T-helper 2 cell treated with Interferon-gamma antibody and Interleukin-4, amounts not matched to agents 5 μg/mL and 100 μg/mL, for 36 hours (primary cell): ENCODE results near the gene TMEM11.

ENCODE experiments used
- DNase-seq: peaks from one replicate; pipeline ENCODE4 v3.0.0; 2021; ENCODE audit warnings: low spot score
- H3K27ac Mint-ChIP-seq: one replicate; pipeline ENCODE4 v1.8.0; 2021; ENCODE audit warnings: mild to moderate bottlenecking, mixed read lengths
- H3K27me3 Mint-ChIP-seq: one replicate; pipeline ENCODE4 v1.8.0; 2021; ENCODE audit warnings: low read depth, mixed read lengths
- H3K36me3 Mint-ChIP-seq: one replicate; pipeline ENCODE4 v1.8.0; 2021; ENCODE audit warnings: low read depth, mixed read lengths
- H3K4me1 Mint-ChIP-seq: one replicate; pipeline ENCODE4 v1.8.0; 2021; ENCODE audit warnings: low read depth, mixed read lengths
- H3K4me3 Mint-ChIP-seq: one replicate; pipeline ENCODE4 v1.8.0; 2022; ENCODE audit warnings: mild to moderate bottlenecking, moderate library complexity, mixed read lengths
- H3K9me3 Mint-ChIP-seq: one replicate; pipeline ENCODE4 v1.8.0; 2021; ENCODE audit warnings: mixed read lengths

The TMEM11 gene, protein sequence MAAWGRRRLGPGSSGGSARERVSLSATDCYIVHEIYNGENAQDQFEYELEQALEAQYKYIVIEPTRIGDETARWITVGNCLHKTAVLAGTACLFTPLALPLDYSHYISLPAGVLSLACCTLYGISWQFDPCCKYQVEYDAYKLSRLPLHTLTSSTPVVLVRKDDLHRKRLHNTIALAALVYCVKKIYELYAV

DNA sequence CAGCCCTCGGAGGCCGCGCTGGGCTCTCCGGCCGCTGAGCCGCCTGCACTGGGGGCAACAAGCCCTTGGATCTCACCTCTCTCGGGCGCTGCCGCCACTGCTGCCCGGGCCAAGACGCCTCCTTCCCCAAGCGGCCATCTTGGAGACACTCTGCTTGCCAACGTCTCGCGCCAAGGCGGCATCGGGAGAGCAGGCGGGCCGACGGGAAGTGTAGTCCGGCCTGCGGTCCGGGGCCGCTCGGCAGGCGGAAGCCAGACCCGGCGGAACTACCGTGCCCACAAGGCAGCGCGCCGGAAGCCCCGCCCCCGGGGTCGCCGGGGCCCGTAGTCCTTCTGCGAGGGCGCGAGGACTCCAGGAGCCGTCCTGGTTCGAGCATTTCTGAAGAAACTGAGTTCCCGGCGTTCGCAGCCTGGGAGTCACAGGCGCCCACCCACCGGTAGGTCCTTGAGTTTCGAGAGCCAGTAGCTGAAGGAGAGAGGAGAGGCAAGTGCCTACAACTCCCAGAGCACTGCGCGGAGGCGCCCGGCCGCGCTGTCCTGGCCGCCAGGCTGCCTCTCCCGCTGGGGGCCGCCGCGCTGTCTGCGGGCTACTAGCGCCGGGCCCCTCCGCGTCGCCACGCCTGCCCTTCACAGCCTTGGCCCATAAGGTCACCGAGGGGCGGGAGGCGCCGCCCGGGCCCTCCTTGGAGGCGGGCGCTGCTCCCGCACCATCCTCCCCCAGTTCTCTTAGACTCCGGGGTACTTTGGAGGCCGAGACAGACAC is at the start of gene TMEM11:
Gene TMEM11, minus strand, starts transcription at position 147 of the 762 bp plus-strand sequence. Its CDS starts 9 bp downstream, at position 138.
- H3K27me3 Mint-ChIP-seq, result no peaks in the 10 kb centered on the region
- H3K27ac Mint-ChIP-seq, result peak within 1 kb of the TSS; percentile 91
- peaks cover 6% of the 10 kb centered on the region for H3K36me3 Mint-ChIP-seq
- H3K9me3 Mint-ChIP-seq, result no peaks in the 10 kb centered on the region
- peak; percentile 97 for DNase-seq
- H3K4me3 Mint-ChIP-seq, result peak within 1 kb of the TSS; percentile 98
- peaks cover 35% of the 10 kb centered on the region for H3K4me1 Mint-ChIP-seq

DNA sequence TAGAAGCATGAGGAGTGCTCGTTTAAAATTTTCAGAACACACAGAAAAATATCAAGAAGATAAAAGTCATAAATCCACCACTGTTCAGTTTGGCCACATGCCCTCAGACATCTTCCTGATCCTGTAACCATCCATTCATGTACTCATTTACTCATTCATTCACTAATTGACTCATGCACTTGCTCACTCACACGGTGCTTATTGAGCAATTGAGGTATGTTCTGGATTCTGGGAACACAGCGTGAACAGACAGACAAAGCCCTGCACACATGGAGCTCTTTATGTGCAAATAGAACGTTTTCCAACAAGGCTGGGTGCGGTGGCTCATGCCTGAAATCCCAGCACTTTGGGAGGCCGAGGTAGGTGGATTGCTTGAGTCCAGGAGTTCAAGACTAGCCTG is 49.4 kb upstream of the TMEM11 start:
- Mint-ChIP-seq H3K36me3 (no peaks in the 10 kb centered on the region), H3K27ac (no peak overlapping the region), H3K4me3 (no peak overlapping the region), H3K27me3 (no peaks in the 10 kb centered on the region), H3K4me1 (peaks cover 12% of the 10 kb centered on the region), H3K9me3 (no peaks in the 10 kb centered on the region)
- DNase-seq, result no peak

DNA sequence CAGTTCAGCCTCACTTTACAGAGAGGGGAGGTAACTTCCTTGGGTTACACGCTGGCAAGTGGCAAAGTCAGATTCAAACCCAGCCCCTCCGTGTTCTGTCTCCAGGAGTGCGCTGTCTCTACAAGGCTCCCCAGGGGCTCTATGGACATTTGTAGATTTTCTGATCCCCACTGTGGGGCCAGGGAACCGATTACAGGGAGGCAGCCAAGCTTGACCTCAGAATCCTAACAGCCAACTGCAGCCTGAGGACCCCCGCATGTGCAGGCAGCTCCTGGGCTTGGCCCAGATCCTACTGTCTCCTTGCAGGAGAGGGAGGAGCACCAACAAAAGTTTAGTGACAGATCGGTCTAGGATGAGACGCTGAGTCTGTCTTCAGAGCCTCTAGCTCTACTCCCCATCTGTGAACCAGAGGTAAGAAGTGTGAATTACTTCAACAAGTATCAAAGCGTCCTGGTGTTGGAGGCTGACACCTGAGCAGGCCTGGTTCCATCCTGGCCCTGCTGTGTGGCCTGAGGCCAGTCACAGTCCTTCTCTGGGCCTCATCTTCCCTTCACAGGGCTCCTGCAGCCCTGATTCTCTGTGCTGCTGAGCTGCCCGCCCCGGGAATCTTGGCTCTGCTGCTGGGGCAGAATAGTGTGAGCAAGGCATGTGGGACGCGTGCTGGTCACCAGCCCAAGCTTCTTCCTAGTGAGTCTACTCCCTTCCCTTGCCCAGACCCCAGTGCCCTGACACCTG is 48.5 kb upstream of the TMEM11 start:
- H3K27me3 Mint-ChIP-seq, result peaks cover 4% of the 10 kb centered on the region
- H3K27ac Mint-ChIP-seq, result no peak overlapping the region
- H3K4me1 Mint-ChIP-seq, result peaks cover 8% of the 10 kb centered on the region
- DNase-seq, result no peak
- no peaks in the 10 kb centered on the region for H3K36me3 Mint-ChIP-seq
- H3K4me3 Mint-ChIP-seq, result no peak overlapping the region
- no peaks in the 10 kb centered on the region for H3K9me3 Mint-ChIP-seq

DNA sequence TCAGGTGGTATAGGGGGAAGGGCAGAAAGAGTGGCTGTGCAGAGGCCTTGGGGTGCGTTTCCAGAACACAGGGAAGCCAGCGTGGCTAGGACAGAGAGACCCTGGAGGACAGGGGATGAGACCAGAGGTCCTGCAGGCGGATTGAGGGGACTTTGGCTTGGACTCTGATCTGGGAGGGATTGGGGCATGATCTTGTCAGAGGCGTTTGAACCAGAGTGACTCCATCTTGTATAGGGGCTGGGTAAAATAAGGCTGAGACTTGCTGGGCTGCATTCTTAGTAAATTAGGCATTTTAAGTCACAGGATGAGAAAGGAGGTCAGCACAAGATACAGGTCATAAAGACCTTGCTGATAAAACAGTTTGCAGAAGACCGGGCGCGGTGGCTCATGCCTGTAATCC is 44.6 kb upstream of the TMEM11 start:
- Mint-ChIP-seq H3K27me3 (peaks cover 4% of the 10 kb centered on the region), H3K27ac (no peak overlapping the region), H3K9me3 (no peaks in the 10 kb centered on the region), H3K4me1 (peaks cover 9% of the 10 kb centered on the region), H3K36me3 (no peaks in the 10 kb centered on the region), H3K4me3 (no peak overlapping the region)
- no peak for DNase-seq

DNA sequence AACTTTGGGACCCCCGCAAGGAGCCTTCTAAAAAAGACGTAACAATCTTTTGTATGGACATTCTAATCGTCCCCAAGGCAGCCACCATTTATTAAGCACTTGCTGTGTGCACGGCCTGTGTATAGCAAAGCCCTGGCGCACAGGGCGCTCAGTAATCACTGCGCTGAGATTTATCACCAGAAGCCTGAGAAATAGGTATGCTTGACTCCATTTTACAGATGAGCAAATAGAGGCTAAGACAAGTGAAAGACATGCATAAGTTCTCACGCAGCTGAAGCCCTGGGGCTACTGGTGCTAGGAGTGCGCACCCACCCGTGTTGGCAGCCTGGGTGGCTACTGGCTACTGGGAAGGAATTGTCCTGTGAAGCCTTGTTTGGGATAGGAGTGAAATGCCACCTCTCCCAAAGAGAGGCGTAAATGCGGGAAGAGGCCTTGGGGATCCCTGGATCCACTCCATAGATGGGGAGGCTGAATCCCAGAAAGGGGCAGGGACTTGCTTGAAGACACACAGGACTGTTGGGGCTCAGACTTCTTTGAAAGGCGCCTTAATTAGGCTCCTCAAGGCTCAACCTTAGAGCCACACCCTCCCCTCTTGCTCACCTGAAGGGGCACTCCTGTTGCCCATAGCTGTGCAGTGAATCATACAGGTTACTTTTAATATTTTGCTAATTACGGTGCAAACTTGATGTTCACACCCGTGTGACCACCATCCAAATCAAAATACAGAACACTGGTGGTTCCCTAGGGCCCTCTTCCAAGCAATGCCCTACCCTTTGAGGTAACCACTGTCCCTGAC is 39.9 kb upstream of the TMEM11 start:
- no peak for DNase-seq
- no peak overlapping the region for H3K27ac Mint-ChIP-seq
- H3K36me3 Mint-ChIP-seq, result no peaks in the 10 kb centered on the region
- H3K4me1 Mint-ChIP-seq, result peaks cover 11% of the 10 kb centered on the region
- peak overlapping the region; percentile 82 for H3K4me3 Mint-ChIP-seq
- H3K27me3 Mint-ChIP-seq, result peaks cover 25% of the 10 kb centered on the region
- no peaks in the 10 kb centered on the region for H3K9me3 Mint-ChIP-seq

DNA sequence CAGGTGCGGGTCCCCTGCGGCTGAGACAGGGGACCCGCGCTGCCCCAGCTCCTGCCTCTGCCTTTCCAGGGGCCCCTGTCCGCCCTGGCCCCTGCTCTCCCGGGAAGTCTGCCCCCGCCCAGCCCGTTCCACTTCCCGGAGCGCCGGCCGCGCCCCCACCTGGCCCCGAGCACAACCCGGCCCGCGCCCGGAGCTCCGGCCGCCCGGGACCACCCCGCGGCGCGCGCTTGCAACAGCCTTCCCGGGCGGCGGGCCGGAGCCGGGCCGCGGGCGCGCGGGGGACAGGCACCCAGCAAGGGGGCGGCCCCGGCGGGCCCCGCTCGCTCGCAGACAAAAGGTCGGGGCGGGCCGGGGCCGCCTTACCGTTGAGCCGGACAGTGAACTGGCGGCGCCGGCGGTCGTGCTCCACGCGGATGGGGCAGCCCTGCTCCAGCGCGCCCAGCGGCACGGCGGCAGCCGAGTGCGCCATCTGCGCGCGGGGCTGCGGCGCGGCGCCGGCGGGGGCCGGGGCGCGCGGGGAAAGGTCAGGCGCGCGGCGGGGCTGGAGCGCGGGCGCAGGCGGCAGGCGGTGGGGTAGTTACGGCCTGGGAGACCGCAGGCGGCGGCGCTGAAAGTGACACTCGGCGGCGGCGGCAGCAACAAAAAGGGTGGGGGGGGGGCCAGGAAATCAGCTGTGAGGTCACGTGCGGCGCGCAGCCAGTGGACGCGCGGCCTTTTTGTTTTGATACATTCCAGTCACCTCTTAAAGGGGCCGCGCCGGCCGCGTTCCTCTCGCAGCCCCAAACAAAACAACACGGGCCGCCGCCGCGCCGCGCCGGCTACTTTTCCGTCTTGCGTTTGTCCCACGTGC is 39.1 kb upstream of the TMEM11 start, which contains the start of gene NATD1:
Gene NATD1, minus strand, starts transcription at position 615 of the 850 bp plus-strand sequence. Its CDS starts 146 bp downstream, at position 469.
- Mint-ChIP-seq H3K4me3 (peak within 1 kb of the TSS; percentile 82), H3K27me3 (peaks cover 25% of the 10 kb centered on the region), H3K27ac (no peak within 1 kb of the TSS), H3K36me3 (no peaks in the 10 kb centered on the region), H3K4me1 (peaks cover 7% of the 10 kb centered on the region), H3K9me3 (no peaks in the 10 kb centered on the region)
- DNase-seq, result peak; percentile 69

DNA sequence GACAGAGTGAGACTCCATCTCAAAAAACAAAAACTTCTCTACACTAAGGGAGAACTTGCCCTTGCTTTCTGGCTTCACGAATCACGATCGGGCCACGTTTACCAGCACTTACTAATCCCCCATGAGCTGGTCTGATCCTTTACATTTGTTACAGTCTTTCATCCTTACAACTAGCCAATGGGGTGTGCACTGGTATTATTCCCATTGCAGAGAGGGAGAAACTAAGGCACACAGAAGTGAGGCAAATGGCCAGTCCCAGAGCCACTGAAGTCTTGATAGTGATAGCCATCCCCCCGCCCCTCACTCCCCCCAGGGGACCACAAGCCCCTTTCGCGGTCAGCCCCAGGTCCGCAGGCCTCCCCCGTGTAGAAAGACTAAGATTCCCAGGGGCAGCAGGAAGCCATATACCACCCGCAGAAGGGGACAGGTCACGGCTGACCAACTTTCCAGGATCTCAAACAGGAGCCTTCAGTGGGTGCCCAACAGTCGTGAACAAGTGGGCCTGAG is 38.4 kb upstream of the TMEM11 start:
- Mint-ChIP-seq H3K27me3 (peaks cover 21% of the 10 kb centered on the region), H3K27ac (no peak overlapping the region), H3K4me3 (peak overlapping the region; percentile 69), H3K4me1 (peaks cover 6% of the 10 kb centered on the region), H3K9me3 (no peaks in the 10 kb centered on the region), H3K36me3 (no peaks in the 10 kb centered on the region)
- DNase-seq, result no peak

DNA sequence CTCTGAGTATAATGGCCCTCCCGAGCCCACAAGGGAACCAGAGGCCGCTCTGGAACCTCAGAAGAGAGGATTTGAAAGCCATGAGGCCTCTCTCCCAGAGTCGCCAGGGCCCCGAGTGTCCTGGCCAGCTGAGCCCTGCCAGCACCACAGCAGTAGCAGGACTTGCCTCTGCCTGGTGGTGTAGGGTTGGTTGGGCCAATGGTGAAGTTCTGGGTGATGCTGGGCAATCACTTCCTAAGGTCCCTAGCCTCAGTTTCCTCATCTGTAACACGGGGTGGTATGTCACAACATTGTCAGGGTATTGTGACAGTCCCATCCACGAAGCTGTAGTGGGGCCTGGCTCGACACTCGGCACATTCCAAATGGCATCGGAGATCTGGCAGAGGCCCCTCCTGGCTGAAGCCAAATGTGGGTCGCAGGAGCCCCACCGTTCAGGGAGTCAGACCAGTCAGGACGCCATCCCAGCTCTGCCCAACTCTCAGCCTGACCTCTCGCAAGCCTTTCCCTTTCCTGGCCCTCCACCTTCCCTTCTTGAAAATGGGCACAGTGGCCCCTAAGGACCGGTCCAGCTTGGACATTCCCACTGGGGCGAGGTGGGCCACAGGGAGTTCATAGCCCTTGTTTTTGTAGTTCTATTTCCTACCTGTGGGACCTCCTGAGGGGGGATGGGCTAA is 37.5 kb upstream of the TMEM11 start:
- no peak for DNase-seq
- H3K36me3 Mint-ChIP-seq, result no peaks in the 10 kb centered on the region
- peaks cover 6% of the 10 kb centered on the region for H3K4me1 Mint-ChIP-seq
- H3K4me3 Mint-ChIP-seq, result no peak overlapping the region
- no peaks in the 10 kb centered on the region for H3K9me3 Mint-ChIP-seq
- peaks cover 21% of the 10 kb centered on the region for H3K27me3 Mint-ChIP-seq
- no peak overlapping the region for H3K27ac Mint-ChIP-seq

DNA sequence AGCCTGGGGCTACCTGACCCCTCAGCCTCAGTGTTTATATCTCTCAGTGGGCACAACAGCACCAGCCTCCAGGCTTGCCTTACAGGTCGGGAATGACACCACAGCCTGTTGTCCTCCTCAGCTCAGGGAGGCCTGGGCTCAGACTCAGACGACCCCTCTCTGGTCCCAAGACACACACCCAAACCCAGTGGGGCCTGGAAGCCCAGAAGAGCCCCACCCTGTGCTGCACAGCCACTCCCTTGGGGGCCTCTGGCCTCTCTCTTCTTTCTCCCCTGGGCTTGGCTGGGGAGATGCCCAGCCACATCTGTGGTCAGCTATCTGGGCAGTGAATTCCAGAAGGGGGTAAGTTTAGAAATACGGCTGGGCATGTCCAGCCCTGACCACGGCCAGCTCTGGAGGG is 36.9 kb upstream of the TMEM11 start:
- Mint-ChIP-seq H3K27ac (no peak overlapping the region), H3K4me3 (no peak overlapping the region), H3K27me3 (peaks cover 21% of the 10 kb centered on the region), H3K36me3 (no peaks in the 10 kb centered on the region), H3K4me1 (peaks cover 6% of the 10 kb centered on the region), H3K9me3 (no peaks in the 10 kb centered on the region)
- DNase-seq, result no peak

DNA sequence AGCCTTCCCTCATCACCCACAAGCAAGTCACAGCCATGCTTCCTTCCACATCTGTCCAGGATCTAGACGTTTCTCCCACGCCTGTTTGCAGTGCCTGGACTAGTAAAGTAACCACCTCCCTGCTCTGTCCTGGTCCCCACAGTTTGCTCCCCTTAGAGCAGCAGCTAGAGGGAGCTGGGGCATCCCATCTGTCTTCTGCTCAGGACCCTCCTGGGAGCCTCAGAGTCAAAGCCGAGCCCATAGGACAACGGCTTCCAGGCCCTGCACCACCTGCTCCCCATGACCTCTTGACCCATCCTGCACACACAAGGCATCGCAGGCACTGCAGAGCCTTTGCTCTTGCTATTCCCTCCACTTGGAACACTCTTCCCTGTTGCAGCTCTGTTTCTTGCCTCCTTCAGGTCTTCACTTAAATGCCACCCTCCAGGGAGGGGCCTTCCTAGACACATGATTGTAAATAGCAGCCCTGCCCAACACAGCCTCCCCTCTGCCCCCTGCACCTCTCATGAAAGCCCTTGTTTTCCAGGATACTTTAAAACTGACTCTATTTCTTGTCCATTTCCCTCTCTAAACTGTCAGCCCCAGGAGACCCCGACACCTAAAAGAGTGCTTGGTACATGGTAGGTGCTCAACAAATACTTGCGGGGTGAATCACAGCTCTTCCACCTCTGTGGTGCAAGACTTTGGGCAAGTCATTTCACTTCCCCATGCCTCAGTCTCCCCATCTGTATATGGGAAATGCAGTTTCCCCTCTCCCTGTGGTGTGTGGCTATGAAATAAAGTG is 36.2 kb upstream of the TMEM11 start:
- H3K27me3 Mint-ChIP-seq, result peaks cover 21% of the 10 kb centered on the region

DNA sequence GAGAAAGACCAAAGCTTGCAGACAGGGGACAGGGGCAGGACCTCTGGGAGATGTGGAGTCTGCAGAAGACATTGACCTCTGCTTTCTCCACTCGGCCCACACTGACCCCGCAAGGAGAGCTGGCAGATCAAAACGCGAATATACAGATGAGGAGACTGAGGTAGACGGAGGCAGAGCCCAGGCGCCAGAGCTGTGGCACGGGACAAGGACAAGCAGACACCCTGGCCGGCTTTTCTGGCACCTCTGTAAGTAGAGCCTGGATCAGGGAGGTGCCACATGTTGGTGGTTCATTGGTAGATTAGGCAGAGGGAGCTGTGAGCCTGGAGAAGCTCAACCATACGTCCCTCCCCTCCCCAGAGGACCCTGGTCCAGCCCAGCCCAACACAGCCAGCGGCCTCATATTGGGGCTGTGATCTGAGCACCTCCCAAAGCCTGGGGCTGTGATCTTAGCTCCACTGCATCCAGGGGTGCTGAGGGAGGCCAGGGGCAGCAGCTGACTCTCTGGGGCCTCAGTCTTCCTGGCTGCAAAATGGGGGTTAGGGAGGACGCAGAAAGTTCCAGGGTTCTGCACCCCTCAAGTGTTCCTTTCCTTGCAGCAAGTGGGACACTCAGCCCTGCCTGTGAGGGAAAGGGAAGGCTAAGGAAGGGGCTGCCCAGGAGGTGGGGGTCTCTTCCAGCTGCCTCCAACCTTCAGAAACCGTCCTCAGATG is 35.3 kb upstream of the TMEM11 start:
- Mint-ChIP-seq H3K36me3 (no peaks in the 10 kb centered on the region), H3K4me3 (no peak overlapping the region), H3K4me1 (peaks cover 5% of the 10 kb centered on the region), H3K27me3 (peaks cover 21% of the 10 kb centered on the region), H3K9me3 (no peaks in the 10 kb centered on the region), H3K27ac (no peak overlapping the region)
- no peak for DNase-seq

More for the DNA sequence above, 36.2 kb upstream of the TMEM11 start:
- peaks cover 6% of the 10 kb centered on the region for H3K4me1 Mint-ChIP-seq
- no peaks in the 10 kb centered on the region for H3K36me3 Mint-ChIP-seq
- H3K27ac Mint-ChIP-seq, result no peak overlapping the region
- no peak overlapping the region for H3K4me3 Mint-ChIP-seq
- no peaks in the 10 kb centered on the region for H3K9me3 Mint-ChIP-seq
- DNase-seq, result no peak
